ENCODE measurements around the gene C1QTNF12. TPM values are rescaled to one million over a fixed set of nuclear protein-coding genes. Genes with fewer than 3 reads are reported as not detected.

Gene C1QTNF12
- total and polyA plus RNA-seq, 4 donors, result 1.2 to 3.0 (median 2.0) TPM

- H3K4me1 ChIP-seq (ENCODE audit: control insufficient read depth in 5 of 5, insufficient read depth in 5 of 5, low read length in 5 of 5), result peaks cover 0 to 17% (median 7%) of the 10 kb centered on the region in 5 donors
- no peak for DNase-seq
- H3K9me3 ChIP-seq (ENCODE audit: control insufficient read depth in 4 of 4, insufficient read depth in 3 of 4, low read length in 3 of 4), result peaks cover 0 to 3% (median 0%) of the 10 kb centered on the region in 4 donors
- TF ChIP-seq CTCF (IDR thresholded peaks at IDR 0.05; ENCODE audit: control extremely low read depth, extremely low read depth), result no peak
- H3K27me3 ChIP-seq (ENCODE audit: control insufficient read depth in 3 of 3, insufficient read depth in 3 of 3, low read length in 2 of 3), result no peaks in the 10 kb centered on the region
- no peak overlapping the region for H3K27ac ChIP-seq (ENCODE audit: low read depth in 1 of 2, low read length in 1 of 2)
- no peak overlapping the region for H3K4me3 ChIP-seq
- ATAC-seq (ENCODE audit: insufficient read depth, low FRiP score), result no peak
- no peak overlapping the region for H3K9ac ChIP-seq (ENCODE audit: insufficient read depth in 1 of 2, low read length in 2 of 2)
- peaks cover 0 to 46% (median under 1%) of the 10 kb centered on the region in 4 donors for H3K36me3 ChIP-seq (ENCODE audit: control insufficient read depth in 4 of 4, insufficient read depth in 4 of 4, low read length in 4 of 4)
- 95 to 98% methylated on average over 30 of the region's 30 CpGs for WGBS, 2 donors
These were observed 18.3 kb downstream of the C1QTNF12 start for GRCh38 chr1:1228187-1228586.

- H3K9me3 ChIP-seq (ENCODE audit: control insufficient read depth in 4 of 4, insufficient read depth in 3 of 4, low read length in 3 of 4), result no peaks in the 10 kb centered on the region
- no peak overlapping the region for H3K4me3 ChIP-seq
- 95 to 96% methylated on average over 20 to 25 of the region's 25 CpGs for WGBS, 2 donors
- no peak for TF ChIP-seq CTCF (IDR thresholded peaks at IDR 0.05; ENCODE audit: control extremely low read depth, extremely low read depth)
- ATAC-seq (ENCODE audit: insufficient read depth, low FRiP score) (no peak), DNase-seq (no peak)
- H3K36me3 ChIP-seq (ENCODE audit: control insufficient read depth in 4 of 4, insufficient read depth in 4 of 4, low read length in 4 of 4), result peaks cover 2 to 53% (median 7%) of the 10 kb centered on the region in 4 donors
- H3K9ac ChIP-seq (ENCODE audit: insufficient read depth in 1 of 2, low read length in 2 of 2), result no peak overlapping the region
- no peak overlapping the region for H3K27ac ChIP-seq (ENCODE audit: low read depth in 1 of 2, low read length in 1 of 2)
- no peaks in the 10 kb centered on the region for H3K27me3 ChIP-seq (ENCODE audit: control insufficient read depth in 3 of 3, insufficient read depth in 3 of 3, low read length in 2 of 3)
- H3K4me1 ChIP-seq (ENCODE audit: control insufficient read depth in 5 of 5, insufficient read depth in 5 of 5, low read length in 5 of 5), result peaks cover 0 to 9% (median 7%) of the 10 kb centered on the region in 5 donors
These were observed 19.1 kb downstream of the C1QTNF12 start for GRCh38 chr1:1227386-1227785.

- no peak overlapping the region for H3K4me3 ChIP-seq
- no peaks in the 10 kb centered on the region for H3K27me3 ChIP-seq (ENCODE audit: control insufficient read depth in 3 of 3, insufficient read depth in 3 of 3, low read length in 2 of 3)
- WGBS, 2 donors, result 92 to 96% methylated on average over 42 to 44 of the region's 44 CpGs
- no peak for TF ChIP-seq CTCF (IDR thresholded peaks at IDR 0.05; ENCODE audit: control extremely low read depth, extremely low read depth)
- H3K9ac ChIP-seq (ENCODE audit: insufficient read depth in 1 of 2, low read length in 2 of 2), result no peak overlapping the region
- H3K4me1 ChIP-seq (ENCODE audit: control insufficient read depth in 5 of 5, insufficient read depth in 5 of 5, low read length in 5 of 5), result peaks cover 0 to 9% (median 7%) of the 10 kb centered on the region in 5 donors
- no peak overlapping the region for H3K27ac ChIP-seq (ENCODE audit: low read depth in 1 of 2, low read length in 1 of 2)
- DNase-seq, result no peak
- H3K9me3 ChIP-seq (ENCODE audit: control insufficient read depth in 4 of 4, insufficient read depth in 3 of 4, low read length in 3 of 4), result no peaks in the 10 kb centered on the region
- H3K36me3 ChIP-seq (ENCODE audit: control insufficient read depth in 4 of 4, insufficient read depth in 4 of 4, low read length in 4 of 4), result peaks cover 4 to 59% (median 9%) of the 10 kb centered on the region in 4 donors
- ATAC-seq (ENCODE audit: insufficient read depth, low FRiP score), result no peak
These were observed 19.8 kb downstream of the C1QTNF12 start for GRCh38 chr1:1226566-1227362.

All from lung (tissue), 12 donors.